NOMO-1 (cell line): ENCODE measurements around the gene MRGPRE.
A peak's percentile ranks its signal among the peaks of the same experiment; 100 is the strongest.

ENCODE experiments used
- DNase-seq, 2 experiments: peaks; one replicate each; lab custom pipeline; 2025; ENCODE audit not compliant: unreplicated experiment in 2 of 2; lab: John Stamatoyannopoulos, UW

The MRGPRE gene

DNA sequence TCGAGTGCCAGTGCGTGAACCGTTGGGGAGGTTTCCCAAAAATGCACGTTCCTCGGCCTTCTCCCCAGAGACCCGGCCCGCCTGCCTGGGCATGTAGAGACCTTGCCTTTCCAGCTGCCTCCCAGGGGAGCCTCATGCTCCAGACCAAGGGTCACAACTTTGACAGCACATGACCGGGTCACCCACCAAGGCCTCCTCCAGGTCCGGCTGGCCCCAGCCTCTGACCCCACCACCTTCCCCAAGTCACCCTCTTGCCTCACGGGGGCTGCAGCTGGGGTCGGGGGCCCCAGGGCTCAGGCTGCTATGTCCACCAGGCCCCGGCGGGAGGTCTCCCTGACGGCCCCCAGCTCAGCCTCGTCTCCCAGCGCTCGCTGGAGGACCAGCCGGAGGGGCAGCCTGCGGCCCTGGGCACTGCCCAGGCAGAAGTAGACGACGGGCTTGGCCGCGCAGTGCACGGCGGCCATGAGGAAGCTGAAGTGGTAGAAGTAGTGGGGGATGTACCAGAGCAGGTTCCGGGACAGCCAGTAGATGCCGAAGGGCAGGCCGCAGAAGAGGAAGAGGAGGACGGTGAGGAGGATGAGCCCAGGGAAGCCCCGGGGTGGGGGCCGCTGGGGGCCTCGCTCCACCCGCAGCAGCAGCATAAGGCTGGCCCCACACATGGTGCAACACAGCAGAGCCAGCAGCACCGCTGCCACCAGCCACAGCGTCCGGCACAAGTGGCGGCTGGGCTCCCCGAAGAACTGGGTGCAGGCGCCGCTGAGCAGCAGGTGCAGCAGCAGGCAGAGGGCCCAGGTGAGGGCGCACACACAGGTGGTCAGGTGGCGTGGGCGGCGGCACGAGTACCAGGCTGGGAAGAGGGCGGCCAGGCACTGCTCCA lies 4.4 kb downstream of the MRGPRE start:
- DNase-seq = peak; percentile 61 to 69

- no peak for DNase-seq
Observed at GRCh38 chr11:3226846-3227567, 5.2 kb downstream of the MRGPRE start.

DNA sequence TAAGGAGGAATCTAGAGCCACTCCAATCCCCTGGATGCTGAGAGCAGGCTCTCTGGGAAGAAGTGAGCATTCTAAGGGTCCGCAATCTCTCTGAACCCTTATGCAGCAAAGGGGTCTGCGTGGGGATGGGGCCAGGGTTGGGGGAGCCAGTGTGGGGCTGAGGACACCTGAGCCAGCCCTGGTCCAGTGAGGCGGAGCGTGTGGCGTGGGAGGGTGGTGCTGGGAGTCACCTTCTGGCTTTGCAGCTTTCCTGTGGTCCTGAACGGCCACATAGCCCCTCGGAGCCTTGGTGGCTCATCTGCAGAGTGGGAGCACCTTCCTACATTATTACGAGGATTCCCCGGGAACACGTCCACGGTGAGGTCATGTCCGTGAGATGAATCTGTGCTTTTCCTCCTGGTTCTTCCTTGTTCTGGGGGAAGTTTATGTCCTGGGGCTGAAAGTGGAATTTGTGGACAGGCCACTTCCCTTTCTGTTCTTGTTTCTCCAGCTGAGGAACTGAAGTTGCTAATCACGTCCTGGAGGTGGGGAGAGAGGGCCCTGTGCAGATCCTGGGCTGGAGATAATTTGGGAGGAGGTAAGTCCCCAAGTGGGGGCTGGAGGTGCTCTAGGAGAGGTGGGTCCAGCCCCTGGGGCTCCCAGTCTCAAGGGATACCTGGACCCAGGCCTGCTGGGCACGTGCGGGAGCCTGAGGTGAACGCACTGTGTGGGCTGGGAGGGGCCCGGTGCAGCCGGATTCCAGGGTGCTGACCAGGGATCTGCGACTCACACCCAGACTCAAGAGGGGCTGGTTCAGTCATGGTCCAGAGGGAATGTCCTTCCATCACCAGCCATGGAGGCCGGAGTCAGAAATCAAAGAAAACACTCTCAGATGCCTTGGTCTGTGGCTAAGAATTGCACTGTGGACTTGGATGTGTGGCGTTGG lies 6.1 kb downstream of the MRGPRE start:
- peak; percentile 45 to 53 for DNase-seq

DNA sequence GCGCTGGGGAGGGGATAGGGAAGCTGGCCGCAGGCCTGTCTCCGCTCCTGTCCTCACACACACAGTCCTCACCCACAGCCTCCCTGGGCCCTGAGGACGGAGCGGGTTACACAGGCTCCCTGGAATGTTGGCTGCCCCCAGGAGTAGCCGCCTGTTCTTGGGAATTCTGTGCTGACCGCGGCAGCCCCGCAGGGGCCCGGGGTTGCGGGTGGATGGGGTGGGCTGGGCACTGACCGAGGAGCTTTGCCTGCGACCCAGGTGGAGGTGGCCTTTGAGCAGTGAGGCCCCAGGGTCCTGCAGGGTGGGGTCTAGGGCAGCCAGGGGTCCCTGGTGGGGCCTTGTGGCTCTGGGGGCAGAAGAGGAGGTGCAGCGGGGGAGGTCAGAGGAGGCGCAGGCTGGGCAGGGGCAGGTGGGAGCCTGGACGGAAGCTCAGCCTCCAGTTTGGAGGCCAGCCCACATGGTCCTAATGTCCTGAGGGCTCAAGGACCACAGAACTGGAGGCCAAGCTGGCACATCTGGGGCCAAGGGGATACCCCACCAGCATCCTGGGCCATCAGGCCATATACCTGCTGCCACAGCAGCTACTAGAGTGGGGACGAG lies 7.0 kb downstream of the MRGPRE start:
- no peak for DNase-seq

DNA sequence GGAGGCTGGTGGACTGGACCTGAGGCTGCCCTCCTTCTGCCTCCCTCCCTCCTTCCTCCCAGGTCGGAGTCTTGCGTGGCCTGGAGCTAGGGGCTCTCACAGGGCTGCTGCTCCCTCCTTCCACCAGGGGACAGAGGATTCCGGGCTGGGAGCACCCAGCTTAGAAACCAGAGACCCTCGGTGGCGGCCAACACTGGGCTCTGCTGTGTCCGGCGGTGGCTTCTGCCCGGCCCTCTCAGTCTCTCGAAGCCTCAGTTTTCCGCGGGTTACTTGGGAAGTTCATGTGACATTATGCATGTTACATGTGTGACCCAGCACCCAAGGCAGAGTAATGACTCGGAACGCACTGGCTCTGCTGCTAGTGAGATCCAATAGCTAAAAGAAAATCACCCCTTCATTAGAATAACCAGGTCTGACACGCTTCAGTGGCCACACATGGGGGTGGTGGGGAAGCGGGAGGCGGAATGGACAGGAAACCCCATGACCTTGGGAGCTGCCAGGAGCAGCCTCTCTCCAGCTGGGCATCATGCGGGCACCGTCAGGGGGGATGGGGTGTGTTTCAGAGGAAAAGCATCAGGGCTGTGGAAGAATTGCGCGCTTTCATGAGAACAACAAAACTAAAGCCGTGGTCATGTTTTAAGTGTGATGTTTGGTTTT lies 7.7 kb downstream of the MRGPRE start:
- DNase-seq = no peak

- no peak for DNase-seq
Observed at GRCh38 chr11:3223932-3224381, 8.3 kb downstream of the MRGPRE start.

- peak in 1 of 2 experiments; percentile 11 for DNase-seq
Observed at GRCh38 chr11:3222941-3223915, 9.0 kb downstream of the MRGPRE start.

- DNase-seq = no peak
Observed at GRCh38 chr11:3222003-3222855, 10.0 kb downstream of the MRGPRE start.

DNA sequence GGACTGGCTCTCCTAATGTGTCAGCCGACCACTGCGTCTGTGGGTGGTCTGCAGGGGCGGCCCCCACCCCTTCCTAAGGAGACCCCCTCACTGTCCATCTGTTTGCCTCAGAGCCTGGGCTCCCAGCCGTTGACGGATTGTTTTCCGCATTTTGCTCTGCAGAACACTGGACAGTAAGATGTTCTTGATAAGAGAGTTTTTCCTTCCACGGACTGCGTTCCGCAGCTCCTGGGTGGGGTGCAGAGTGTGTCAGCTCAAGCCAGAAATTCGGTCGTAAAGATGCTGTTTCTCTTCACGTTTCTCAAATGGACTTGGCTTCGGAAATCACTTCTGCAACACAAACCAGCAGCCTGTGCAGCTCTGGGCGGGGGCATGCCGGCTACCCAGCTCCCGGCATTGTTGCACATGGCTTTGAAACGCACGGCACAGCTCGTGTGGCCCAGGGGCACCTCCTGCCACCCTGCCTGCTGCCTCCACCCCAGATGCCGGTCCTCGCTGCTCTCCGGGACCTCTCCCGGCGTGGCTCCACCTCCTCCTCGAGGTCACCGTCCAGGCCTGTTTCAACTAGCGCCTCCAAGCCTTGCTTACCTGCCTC lies 10.7 kb downstream of the MRGPRE start:
- DNase-seq = no peak

- DNase-seq = no peak
Observed at GRCh38 chr11:3220521-3221407, 11.5 kb downstream of the MRGPRE start.

GRCh38 chr11:3220101-3220500 lies 12.1 kb downstream of the MRGPRE start:
- no peak for DNase-seq

DNA sequence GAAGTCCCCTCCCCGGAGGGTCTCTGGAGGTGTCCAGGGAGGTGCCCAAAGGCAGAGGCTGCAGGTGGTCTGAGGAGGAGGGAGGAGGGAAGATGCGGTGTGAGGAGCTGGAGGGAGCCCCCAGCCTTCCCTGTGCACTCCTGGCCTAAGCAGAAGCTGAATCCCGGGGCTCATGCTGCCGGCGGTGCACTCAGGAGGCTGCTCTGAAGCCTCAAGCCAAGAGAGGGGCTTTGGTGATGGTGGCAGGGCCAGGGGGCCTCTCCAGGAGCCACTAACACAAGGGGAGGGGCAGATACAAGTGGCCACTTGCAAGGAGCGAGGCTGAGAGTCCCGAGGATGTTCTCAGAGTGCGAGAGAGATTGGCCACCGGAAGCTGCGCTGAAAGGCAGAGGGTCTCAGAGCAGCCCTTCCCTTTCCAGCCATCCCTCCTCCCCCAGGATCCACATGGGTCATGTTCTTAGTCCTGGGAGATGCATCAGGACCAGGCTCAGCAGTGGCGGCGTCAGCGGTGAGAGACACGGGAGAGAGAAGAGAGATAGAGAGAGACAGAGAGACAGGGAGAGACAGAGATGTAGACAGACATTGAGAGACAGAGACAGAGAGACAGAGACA lies 12.8 kb downstream of the MRGPRE start:
- no peak for DNase-seq

DNA sequence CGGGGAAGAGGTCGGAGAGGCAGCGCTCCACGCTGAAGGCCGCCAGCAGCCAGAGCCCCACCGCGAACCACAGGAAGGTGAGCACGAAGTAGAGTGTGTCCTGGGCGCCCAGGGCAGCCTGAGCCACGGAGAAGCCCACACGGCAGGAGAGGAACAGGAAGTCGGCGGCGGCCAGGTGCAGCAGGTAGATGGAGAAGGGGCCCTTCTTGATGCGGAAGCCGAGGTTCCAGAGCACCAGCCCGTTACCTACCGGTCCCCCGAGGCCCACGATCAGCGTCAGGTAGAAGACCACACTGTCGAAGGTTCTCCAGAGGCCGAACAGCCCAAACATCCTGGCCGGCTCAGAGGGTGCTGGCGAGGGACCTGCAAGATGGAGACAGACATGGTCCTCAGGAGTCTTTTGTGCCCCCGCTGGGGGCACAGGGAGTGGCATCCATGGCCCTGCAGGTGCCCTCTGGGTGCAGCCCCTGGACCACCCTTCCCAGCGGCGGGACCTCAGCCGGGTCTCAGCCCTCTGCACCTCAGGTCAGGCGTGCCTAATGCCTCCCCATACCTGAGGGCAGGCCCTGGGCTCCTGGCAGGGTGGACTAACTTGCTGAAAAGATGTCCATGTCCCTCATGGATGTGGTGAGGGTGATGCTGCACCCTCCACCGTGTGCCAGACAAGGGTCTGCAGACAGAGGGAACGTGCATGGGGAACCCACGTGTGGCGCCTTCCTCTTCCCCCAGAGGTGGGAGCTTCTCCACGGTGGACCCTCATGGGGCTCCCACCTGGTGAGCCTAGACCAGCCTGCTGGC lies 13.5 kb downstream of the MRGPRE start, which contains the start of gene MRGPRG:
MRGPRG (minus strand) TSS at position 331 of the 798 bp plus-strand sequence; CDS start at position 331, 0 bp downstream.
- no peak for DNase-seq

DNA sequence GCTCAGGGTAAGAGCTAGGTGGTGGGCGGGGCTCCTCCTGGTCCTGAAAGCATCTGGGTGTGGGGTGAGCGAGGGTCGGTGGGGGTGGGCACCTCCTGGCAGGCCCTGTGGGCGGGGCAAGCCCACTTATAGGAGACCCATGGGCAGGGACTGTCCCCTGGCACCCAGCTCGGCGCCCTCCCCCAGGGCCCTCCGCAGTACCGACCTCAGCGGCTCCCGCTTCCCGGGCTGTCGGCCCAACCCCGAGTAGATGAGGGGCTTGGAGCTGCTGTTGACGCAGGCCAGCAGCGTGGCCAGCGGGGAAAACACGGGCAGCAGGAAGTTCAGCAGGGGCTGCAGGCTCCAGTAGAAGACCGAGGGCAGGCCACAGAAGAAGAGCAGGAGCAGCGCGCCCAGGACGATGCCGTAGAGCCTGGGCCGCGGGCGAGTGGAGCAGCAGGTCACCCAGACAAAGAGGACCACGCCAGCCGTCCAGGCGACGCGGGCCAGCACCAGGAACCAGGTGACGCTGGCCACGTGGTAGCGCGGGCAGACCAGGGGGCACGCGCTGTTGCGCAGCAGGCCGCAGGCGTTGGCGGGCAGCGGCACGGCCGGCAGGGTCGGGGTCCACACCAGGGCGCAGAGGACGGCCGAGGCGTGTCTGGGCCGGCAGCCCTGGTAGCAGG lies 14.3 kb downstream of the MRGPRE start:
- DNase-seq = no peak
